Neural progenitor cell (in vitro differentiated cells): Measurements from ENCODE around the gene CACNA1C. TPM values are rescaled to one million over a fixed set of nuclear protein-coding genes. Genes with fewer than 3 reads are reported as not detected.

ENCODE experiments used
- DNase-seq: peaks from one replicate; pipeline ENCODE4 v3.0.0-alpha.2; 2016; ENCODE audit warnings: low spot score
- H2AFZ ChIP-seq: fragments of 200-600 bp; sonication (generic); replicated peaks from 2 replicates; pipeline ENCODE4 v1.6.1; 2016; ENCODE audit warnings: antibody characterized with exemption
- H3F3A ChIP-seq: fragments of 200-600 bp; sonication (generic); 2 replicates; pipeline ENCODE4 v1.6.1; 2016; ENCODE audit warnings: antibody characterized with exemption, low read depth
- H3K27ac ChIP-seq: fragments of 200-600 bp; sonication (generic); 2 replicates; pipeline ENCODE4 v1.5.1; 2016; ENCODE audit warnings: mild to moderate bottlenecking
- H3K27me3 ChIP-seq: fragments of 200-600 bp; sonication (generic); 2 replicates; pipeline ENCODE4 v1.6.1; 2016; ENCODE audit warnings: mild to moderate bottlenecking, moderate library complexity
- H3K36me3 ChIP-seq: fragments of 200-600 bp; sonication (generic); 2 replicates; pipeline ENCODE4 v1.5.1; 2016
- H3K4me1 ChIP-seq: fragments of 200-600 bp; sonication (generic); 2 replicates; pipeline ENCODE4 v1.6.1; 2016; ENCODE audit warnings: mixed run types
- H3K4me2 ChIP-seq: fragments of 200-600 bp; sonication (generic); 2 replicates; pipeline ENCODE4 v1.6.1; 2016
- H3K4me3 ChIP-seq: fragments of 200-600 bp; sonication (generic); 2 replicates; pipeline ENCODE4 v1.5.1; 2016
- H3K79me2 ChIP-seq: fragments of 200-600 bp; sonication (generic); 2 replicates; pipeline ENCODE4 v1.6.1; 2016; ENCODE audit warnings: low read depth
- H3K9ac ChIP-seq: fragments of 200-600 bp; sonication (generic); 2 replicates; pipeline ENCODE4 v1.6.1; 2016
- H3K9me3 ChIP-seq: fragments of 200-600 bp; sonication (generic); 2 replicates; pipeline ENCODE4 v1.5.1; 2016; ENCODE audit warnings: low read depth
- H4K20me1 ChIP-seq: fragments of 200-600 bp; sonication (generic); 2 replicates; pipeline ENCODE4 v1.6.1; 2016; ENCODE audit warnings: low read depth
- H3K27ac Mint-ChIP-seq: 3 replicates; pipeline ENCODE4 v1.8.0; 2021; ENCODE audit warnings: mixed read lengths
- H3K27me3 Mint-ChIP-seq: 2 replicates; pipeline ENCODE4 v1.8.0; 2022; ENCODE audit warnings: low read depth, mild to moderate bottlenecking, inconsistent platforms, moderate library complexity, mixed read lengths; ENCODE audit not compliant: insufficient read depth
- H3K36me3 Mint-ChIP-seq: 3 replicates; pipeline ENCODE4 v1.8.0; 2021; ENCODE audit warnings: mixed read lengths
- H3K4me1 Mint-ChIP-seq: 3 replicates; pipeline ENCODE4 v1.8.0; 2021; ENCODE audit warnings: mixed read lengths
- H3K4me3 Mint-ChIP-seq: 3 replicates; pipeline ENCODE4 v1.8.0; 2021; ENCODE audit warnings: mild to moderate bottlenecking, moderate library complexity, mixed read lengths
- H3K9me3 Mint-ChIP-seq: 3 replicates; pipeline ENCODE4 v1.8.0; 2020; ENCODE audit warnings: mixed read lengths
- CTCF ChIP-seq: fragments of 200-600 bp; sonication (generic); IDR thresholded peaks from 2 replicates; pipeline ENCODE4 v1.5.1; 2017; ENCODE audit warnings: antibody characterized with exemption, mild to moderate bottlenecking
- EZH2 ChIP-seq: fragments of 200-600 bp; sonication (generic); IDR thresholded peaks from 2 replicates; pipeline ENCODE4 v1.6.1; 2017; ENCODE audit warnings: antibody characterized with exemption, mild to moderate bottlenecking, moderate library complexity
- EZH2phosphoT487 ChIP-seq: fragments of 200-600 bp; sonication (generic); IDR thresholded peaks from 2 replicates; pipeline ENCODE4 v1.6.1; 2017; ENCODE audit warnings: antibody characterized with exemption
- total RNA-seq: library from RNA; depleted of rRNA; stranded (reverse); fragments of >200 nt; gene quantifications from 2 replicates; pipeline ENCODE4 v1.2.3, GENCODE V29; 2015; ENCODE audit warnings: low replicate concordance

The CACNA1C gene
- total RNA-seq, 1 donor from 2014 or later, result 2.7 TPM

DNA sequence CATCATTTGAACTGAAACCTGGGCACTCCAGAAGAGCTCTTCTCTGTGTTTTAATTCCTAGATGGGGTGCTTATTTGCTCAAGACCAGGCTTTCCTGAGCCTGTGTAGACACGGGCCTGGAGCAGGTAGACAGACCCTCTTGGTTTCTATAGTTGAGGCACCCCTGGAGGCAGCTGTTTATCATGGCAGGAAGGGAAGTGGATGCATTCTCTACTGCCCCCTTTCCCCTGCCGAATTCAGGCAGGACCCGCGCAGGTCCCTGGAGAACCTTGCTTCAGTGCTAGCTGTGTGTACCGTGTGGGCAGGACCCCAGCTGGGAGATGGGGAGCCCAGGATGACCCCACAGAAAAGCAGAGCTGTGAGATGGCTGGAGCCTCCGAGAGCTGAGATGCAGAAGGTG is 6.0 kb downstream of the CACNA1C start:
- no peak overlapping the region for H3K27ac Mint-ChIP-seq
- Histone ChIP-seq H4K20me1 (no peaks in the 10 kb centered on the region), H3K4me3 (no peak overlapping the region), H3K36me3 (no peaks in the 10 kb centered on the region), H3K4me1 (peaks cover 3% of the 10 kb centered on the region), H3K9me3 (no peaks in the 10 kb centered on the region), H3K27me3 (peaks cover 34% of the 10 kb centered on the region), H3K27ac (no peak overlapping the region), H3K79me2 (no peaks in the 10 kb centered on the region), H3F3A (peaks cover 5% of the 10 kb centered on the region), H3K9ac (no peak overlapping the region), H3K4me2 (no peak overlapping the region), H2AFZ (no peak overlapping the region)
- no peaks in the 10 kb centered on the region for H3K36me3 Mint-ChIP-seq
- no peak for TF ChIP-seq EZH2
- no peak for TF ChIP-seq EZH2phosphoT487
- TF ChIP-seq CTCF, result no peak
- no peaks in the 10 kb centered on the region for H3K9me3 Mint-ChIP-seq
- H3K4me3 Mint-ChIP-seq, result no peak overlapping the region
- DNase-seq, result peak; percentile 15
- H3K4me1 Mint-ChIP-seq, result peaks cover 9% of the 10 kb centered on the region
- H3K27me3 Mint-ChIP-seq, result peaks cover 24% of the 10 kb centered on the region

GRCh38 chr12:2061402-2061801 is 8.6 kb downstream of the CACNA1C start:
- H3K27me3 ChIP-seq, result peaks cover 8% of the 10 kb centered on the region
- H3F3A ChIP-seq, result no peaks in the 10 kb centered on the region
- H2AFZ ChIP-seq, result no peak overlapping the region
- no peaks in the 10 kb centered on the region for H3K79me2 ChIP-seq
- H3K9me3 Mint-ChIP-seq, result no peaks in the 10 kb centered on the region
- no peak for DNase-seq
- H3K9me3 ChIP-seq, result no peaks in the 10 kb centered on the region
- no peak overlapping the region for H3K4me3 Mint-ChIP-seq
- no peak overlapping the region for H3K4me3 ChIP-seq
- H3K36me3 Mint-ChIP-seq, result no peaks in the 10 kb centered on the region
- H4K20me1 ChIP-seq, result no peaks in the 10 kb centered on the region
- H3K9ac ChIP-seq, result no peak overlapping the region
- no peaks in the 10 kb centered on the region for H3K4me1 Mint-ChIP-seq
- no peaks in the 10 kb centered on the region for H3K4me1 ChIP-seq
- H3K27me3 Mint-ChIP-seq, result peaks cover 9% of the 10 kb centered on the region
- no peaks in the 10 kb centered on the region for H3K36me3 ChIP-seq
- H3K27ac ChIP-seq, result no peak overlapping the region
- no peak overlapping the region for H3K27ac Mint-ChIP-seq
- H3K4me2 ChIP-seq, result no peak overlapping the region
- TF ChIP-seq EZH2phosphoT487 (no peak), CTCF (no peak), EZH2 (no peak)

GRCh38 chr12:2064071-2064507 is 11.3 kb downstream of the CACNA1C start:
- Mint-ChIP-seq H3K27ac (no peak overlapping the region), H3K36me3 (no peaks in the 10 kb centered on the region)

More at GRCh38 chr12:2064071-2064507, 11.3 kb downstream of the CACNA1C start:
- H3K36me3 ChIP-seq, result no peaks in the 10 kb centered on the region
- TF ChIP-seq EZH2phosphoT487, result no peak
- no peak for TF ChIP-seq CTCF
- no peak for TF ChIP-seq EZH2
- H2AFZ ChIP-seq, result no peak overlapping the region
- DNase-seq, result no peak
- H3K4me2 ChIP-seq, result no peak overlapping the region
- H3K4me3 ChIP-seq, result no peak overlapping the region
- no peak overlapping the region for H3K27ac ChIP-seq
- Mint-ChIP-seq H3K4me1 (no peaks in the 10 kb centered on the region), H3K4me3 (no peak overlapping the region), H3K9me3 (peaks cover under 1% of the 10 kb centered on the region), H3K27me3 (peaks cover 5% of the 10 kb centered on the region)
- H3K27me3 ChIP-seq, result no peaks in the 10 kb centered on the region
- no peaks in the 10 kb centered on the region for H3K4me1 ChIP-seq
- no peaks in the 10 kb centered on the region for H3K9me3 ChIP-seq
- H3K79me2 ChIP-seq, result no peaks in the 10 kb centered on the region
- H3K9ac ChIP-seq, result no peak overlapping the region
- H4K20me1 ChIP-seq, result no peaks in the 10 kb centered on the region
- H3F3A ChIP-seq, result no peaks in the 10 kb centered on the region
